Diencephalon (tissue), 1 donor: ENCODE results near the gene ARHGAP45. TPM values are rescaled to one million over a fixed set of nuclear protein-coding genes. Genes with fewer than 3 reads are reported as not detected.

Experiments
- small RNA-seq: library from RNA; depleted of rRNA; stranded (forward); fragments of <200 nt; gene quantifications from one replicate; pipeline ENCODE3, GENCODE V24; 2014
- total RNA-seq: library from RNA; depleted of rRNA; stranded (reverse); fragments of >200 nt; gene quantifications from one replicate; pipeline ENCODE4 v1.2.3, GENCODE V29; 2014

ARHGAP45 gene
- 2.5 TPM for total RNA-seq

GRCh38 chr19:1066748-1067340 lies at the start of gene ARHGAP45:
Gene ARHGAP45, plus strand, starts transcription at chr19:1067167. Its CDS starts 239 bp downstream, at chr19:1067406.

GRCh38 chr19:1020868-1021425 lies 46.0 kb upstream of the ARHGAP45 start, which contains the start of gene TMEM259:
Gene TMEM259, minus strand, starts transcription at chr19:1021123. Its CDS starts 127 bp downstream, at chr19:1020996.

GRCh38 chr19:1025960-1026782 lies 40.8 kb upstream of the ARHGAP45 start, which contains the start of gene CNN2:
Gene CNN2, plus strand, starts transcription at chr19:1026608. Its CDS starts 54 bp downstream, at chr19:1026662.

GRCh38 chr19:1039646-1040475 lies 27.1 kb upstream of the ARHGAP45 start, which contains the start of gene ABCA7:
Gene ABCA7, plus strand, starts transcription at chr19:1040107. Its CDS starts 1,255 bp downstream, at chr19:1041362.

GRCh38 chr19:1094978-1095701 lies 28.2 kb downstream of the ARHGAP45 start, which contains the start of gene POLR2E:
Gene POLR2E, minus strand, starts transcription at chr19:1095375. Its CDS starts 60 bp downstream, at chr19:1095315.

GRCh38 chr19:1103708-1104310 lies 36.8 kb downstream of the ARHGAP45 start, which contains the start of gene GPX4:
Gene GPX4, plus strand, starts transcription at chr19:1103994. Its CDS starts 50 bp downstream, at chr19:1104044.

Small RNA genes within 50 kb of the gene (small RNA-seq; reads per million reads assigned to genes)
- gene RNU6-2: 0.18 reads per million

Other genes starting within 250 kb of the ARHGAP45 start
- gene PLPPR3, start 245.2 kb upstream of the ARHGAP45 start, total RNA-seq: 125 TPM
- 0.46 TPM for gene AZU1, start 239.3 kb upstream of the ARHGAP45 start, total RNA-seq
- 1.8 TPM for gene PRTN3, start 226.2 kb upstream of the ARHGAP45 start, total RNA-seq
- gene ELANE, start 214.9 kb upstream of the ARHGAP45 start, total RNA-seq: 0.69 TPM
- gene CFD, start 207.5 kb upstream of the ARHGAP45 start, total RNA-seq: 1.6 TPM
- gene MED16, start 174.0 kb upstream of the ARHGAP45 start, total RNA-seq: 27.5 TPM
- gene RNU6-9, start 173.7 kb upstream of the ARHGAP45 start, total RNA-seq: not detected
- gene R3HDM4, start 153.9 kb upstream of the ARHGAP45 start, total RNA-seq: 40.1 TPM
- gene KISS1R, start 149.8 kb upstream of the ARHGAP45 start, total RNA-seq: 2.3 TPM
- 7.6 TPM for gene ARID3A, start 141.1 kb upstream of the ARHGAP45 start, total RNA-seq
- 33.7 TPM for gene WDR18, start 82.8 kb upstream of the ARHGAP45 start, total RNA-seq
- 0.69 TPM for gene GRIN3B, start 66.7 kb upstream of the ARHGAP45 start, total RNA-seq
- 40.8 TPM for gene TMEM259, start 46.0 kb upstream of the ARHGAP45 start, total RNA-seq
- not detected for gene RNU6-2, start 45.6 kb upstream of the ARHGAP45 start, total RNA-seq
- gene CNN2, start 40.6 kb upstream of the ARHGAP45 start, total RNA-seq: 18.2 TPM
- gene ABCA7, start 27.1 kb upstream of the ARHGAP45 start, total RNA-seq: 11.8 TPM
- gene POLR2E, start 28.2 kb downstream of the ARHGAP45 start, total RNA-seq: 55.4 TPM
- 187 TPM for gene GPX4, start 36.8 kb downstream of the ARHGAP45 start, total RNA-seq
- 4.4 TPM for gene SBNO2, start 107.1 kb downstream of the ARHGAP45 start, total RNA-seq
- 45.7 TPM for gene STK11, start 138.6 kb downstream of the ARHGAP45 start, total RNA-seq
- gene CBARP, start 170.8 kb downstream of the ARHGAP45 start, total RNA-seq: 12.9 TPM
- 18.5 TPM for gene ATP5F1D, start 174.6 kb downstream of the ARHGAP45 start, total RNA-seq
- 14.1 TPM for gene MIDN, start 181.4 kb downstream of the ARHGAP45 start, total RNA-seq
- 512 TPM for gene CIRBP, start 202.2 kb downstream of the ARHGAP45 start, total RNA-seq
- 5.8 TPM for gene FAM174C, start 208.4 kb downstream of the ARHGAP45 start, total RNA-seq
- 12.5 TPM for gene EFNA2, start 218.7 kb downstream of the ARHGAP45 start, total RNA-seq